ENCODE data around the gene MTCP1.

DNA sequence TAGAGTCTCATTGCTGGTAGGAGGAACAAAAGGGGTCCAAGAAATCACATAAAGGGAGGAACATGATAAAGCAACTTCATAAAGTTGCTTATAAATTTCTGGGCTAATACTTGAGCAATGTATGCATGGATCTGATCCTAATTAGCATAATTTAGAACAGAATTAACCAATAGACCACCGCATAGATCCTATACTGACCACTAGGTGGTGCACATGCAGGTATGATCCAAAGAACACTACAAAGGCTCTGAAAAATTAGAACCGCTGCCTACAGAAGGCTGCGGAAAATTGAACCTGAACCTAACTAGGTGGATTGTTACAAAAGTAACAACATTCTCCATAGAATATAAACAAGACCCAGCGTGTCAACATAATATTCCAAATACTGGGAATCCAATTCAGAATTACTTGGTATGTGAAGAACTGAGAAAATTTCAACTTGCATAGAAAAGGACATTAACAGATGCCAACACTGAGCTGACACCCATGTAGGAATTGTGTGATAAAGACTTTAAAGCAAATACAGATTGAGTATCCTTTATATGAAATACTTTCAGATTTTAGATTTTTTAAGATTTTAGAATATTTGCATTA lies 23.6 kb upstream of the MTCP1 start:
- TF ChIP-seq CTCF (IDR thresholded peaks at IDR 0.05) (no peak), POLR2A (IDR thresholded peaks at IDR 0.05) (no peak)
